ENCODE data around the gene PEX12. TPM values are rescaled to one million over a fixed set of nuclear protein-coding genes. Genes with fewer than 3 reads are reported as not detected.

Gene PEX12
- total and polyA plus RNA-seq, 2 donors (not counting 3 experiments of a cell fraction or from before 2014, with no cell fraction given) = 3.4 to 4.5 TPM

DNA sequence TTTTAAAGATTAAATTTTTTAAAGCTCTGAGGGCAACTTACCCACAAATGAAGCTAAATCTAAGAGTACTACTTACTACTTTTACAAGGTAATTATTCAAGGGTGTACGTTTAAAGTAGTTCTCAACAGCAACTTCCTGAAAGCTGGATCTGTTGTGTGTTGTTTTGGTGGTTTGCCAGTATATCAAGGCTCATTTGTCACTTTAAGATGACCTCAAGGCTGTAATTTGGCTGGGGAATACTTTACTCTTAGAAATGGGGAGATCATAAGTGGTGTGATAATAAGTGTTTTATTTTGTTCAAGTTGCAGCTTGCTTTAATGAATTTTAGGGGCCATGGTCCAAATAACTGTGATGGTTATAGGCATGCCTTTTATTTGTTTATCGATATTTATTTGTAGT lies 39.1 kb upstream of the PEX12 start:
- Histone ChIP-seq H3K27ac (ENCODE audit: insufficient read depth, low read depth, low read length) (peak overlapping the region; percentile 39), H4K20me1 (replicated peaks; ENCODE audit: control insufficient read depth, extremely low read depth, insufficient read depth, low read length) (no peaks in the 10 kb centered on the region), H3K4me3 (replicated peaks in 1 of 3; ENCODE audit: insufficient read depth in 1 of 3, low read depth in 1 of 3, low read length in 3 of 3) (no peak overlapping the region), H3K9ac (replicated peaks; ENCODE audit: extremely low read depth, insufficient read depth, low read length) (no peak overlapping the region), H3K4me2 (ENCODE audit: insufficient read depth, low read length) (no peak overlapping the region), H3K27me3 (ENCODE audit: control insufficient read depth in 2 of 2, insufficient read depth in 2 of 2, low read length in 2 of 2) (no peaks in the 10 kb centered on the region), H3K9me3 (replicated peaks; ENCODE audit: control insufficient read depth, insufficient read depth, low read length) (no peaks in the 10 kb centered on the region), H3K36me3 (ENCODE audit: control insufficient read depth in 2 of 2, extremely low read depth in 1 of 2, insufficient read depth in 2 of 2, low read length in 2 of 2) (peaks cover 0 to 5% of the 10 kb centered on the region in 2 experiments), H2AFZ (ENCODE audit: low read depth, low read length) (no peak overlapping the region), H3K79me2 (ENCODE audit: control insufficient read depth, insufficient read depth, low read length) (peaks cover 33% of the 10 kb centered on the region), H3K9me1 (replicated peaks; ENCODE audit: control insufficient read depth, extremely low read depth, insufficient read depth, low read length) (no peaks in the 10 kb centered on the region), H3K4me1 (ENCODE audit: control insufficient read depth, extremely low read depth, insufficient read depth, low read length) (peaks cover 5% of the 10 kb centered on the region)
- dilution Hi-C loops (cut with MboI; ENCODE audit: extremely low pct_ligation_motif_present, low sequenced_read_pairs) (loop anchor here (25.0 kb wide), 1 partner anchor 120 kb away; the partner anchor contains the start of gene RASL10B), intact Hi-C loops (cut with micrococcal nuclease) (loop anchor here (1.0 kb wide), 1 partner anchor 130 kb away; no protein-coding TSS in a partner anchor)
- DNase-seq (ENCODE audit: low read depth, low spot score) (peak; percentile 19), FAIRE-seq (no peak)
- CTCF ChIA-PET = interaction anchor here (1.9 to 7.8 kb wide), 2 partner anchors 130 to 191 kb away, joined by 4 to 270 read pairs; no protein-coding TSS in a partner anchor
- no TSS peak for BruUV-seq (replicated peaks)
- TF ChIP-seq, protein P1, sequence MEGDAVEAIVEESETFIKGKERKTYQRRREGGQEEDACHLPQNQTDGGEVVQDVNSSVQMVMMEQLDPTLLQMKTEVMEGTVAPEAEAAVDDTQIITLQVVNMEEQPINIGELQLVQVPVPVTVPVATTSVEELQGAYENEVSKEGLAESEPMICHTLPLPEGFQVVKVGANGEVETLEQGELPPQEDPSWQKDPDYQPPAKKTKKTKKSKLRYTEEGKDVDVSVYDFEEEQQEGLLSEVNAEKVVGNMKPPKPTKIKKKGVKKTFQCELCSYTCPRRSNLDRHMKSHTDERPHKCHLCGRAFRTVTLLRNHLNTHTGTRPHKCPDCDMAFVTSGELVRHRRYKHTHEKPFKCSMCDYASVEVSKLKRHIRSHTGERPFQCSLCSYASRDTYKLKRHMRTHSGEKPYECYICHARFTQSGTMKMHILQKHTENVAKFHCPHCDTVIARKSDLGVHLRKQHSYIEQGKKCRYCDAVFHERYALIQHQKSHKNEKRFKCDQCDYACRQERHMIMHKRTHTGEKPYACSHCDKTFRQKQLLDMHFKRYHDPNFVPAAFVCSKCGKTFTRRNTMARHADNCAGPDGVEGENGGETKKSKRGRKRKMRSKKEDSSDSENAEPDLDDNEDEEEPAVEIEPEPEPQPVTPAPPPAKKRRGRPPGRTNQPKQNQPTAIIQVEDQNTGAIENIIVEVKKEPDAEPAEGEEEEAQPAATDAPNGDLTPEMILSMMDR (IDR thresholded peaks at IDR 0.05; ENCODE audit: extremely low read depth in 1 of 2, insufficient read depth in 1 of 2, low read depth in 1 of 2, low read length in 2 of 2) = no peak
- TF ChIP-seq MYC (IDR thresholded peaks at IDR 0.05; ENCODE audit: low read depth, low read length) (no peak), GATA2 (IDR thresholded peaks at IDR 0.05; ENCODE audit: insufficient read depth, insufficient read length, low read depth, low read length) (no peak), FOS (IDR thresholded peaks at IDR 0.05; ENCODE audit: borderline replicate concordance, insufficient read depth, low read length) (no peak), EZH2 (IDR thresholded peaks at IDR 0.05; ENCODE audit: borderline replicate concordance, low read depth, low read length, severe bottlenecking) (no peak), POLR2A (IDR thresholded peaks at IDR 0.05; ENCODE audit: low read depth, low read length) (no peak), POLR2AphosphoS5 (IDR thresholded peaks at IDR 0.05; ENCODE audit: insufficient read depth, low read depth, low read length) (no peak), JUN (IDR thresholded peaks at IDR 0.05; ENCODE audit: borderline replicate concordance, insufficient read depth, insufficient read length, low read depth) (no peak)
- TF ChIP-seq, protein P2, sequence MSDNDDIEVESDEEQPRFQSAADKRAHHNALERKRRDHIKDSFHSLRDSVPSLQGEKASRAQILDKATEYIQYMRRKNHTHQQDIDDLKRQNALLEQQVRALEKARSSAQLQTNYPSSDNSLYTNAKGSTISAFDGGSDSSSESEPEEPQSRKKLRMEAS (IDR thresholded peaks at IDR 0.05; ENCODE audit: insufficient read depth, insufficient read length) = no peak
- POLR2A ChIA-PET = no interaction called here
